Measurements from ENCODE around the gene ITPR2.
"Not testable (repeated sequence)": the region's sequence is repeated elsewhere in the genome, so short reads cannot be mapped to it uniquely, and the experiment has no call there.

The ITPR2 gene

GRCh38 chr12:26832822-26833742, at the start of gene ITPR2:
Gene ITPR2, minus strand, starts transcription at chr12:26833194. Its CDS starts 413 bp downstream, at chr12:26832781.
- peak; percentile 91 to 98 (median 95) for DNase-seq

GRCh38 chr12:26880625-26881024, 47.6 kb upstream of the ITPR2 start:
- no peak for DNase-seq

- peak; percentile 13 to 71 (median 45) for DNase-seq
These were observed 45.7 kb upstream of the ITPR2 start for GRCh38 chr12:26878661-26879119.

GRCh38 chr12:26874501-26875296, 41.7 kb upstream of the ITPR2 start:
- DNase-seq: peak in 1 of 3 experiments; percentile 12

- DNase-seq: peak; percentile 37 to 80 (median 74)
These were observed 39.6 kb upstream of the ITPR2 start for GRCh38 chr12:26872625-26873024.

- peak in 1 of 3 experiments; percentile 48 for DNase-seq
These were observed 39.0 kb upstream of the ITPR2 start for GRCh38 chr12:26871985-26872384.

GRCh38 chr12:26870491-26871419, 37.8 kb upstream of the ITPR2 start:
- DNase-seq: peak; percentile 22 to 73 (median 54)

- DNase-seq: no peak
These were observed 37.0 kb upstream of the ITPR2 start for GRCh38 chr12:26869908-26870459.

GRCh38 chr12:26869104-26869494, 36.1 kb upstream of the ITPR2 start:
- no peak for DNase-seq

GRCh38 chr12:26868447-26869103, 35.6 kb upstream of the ITPR2 start:
- no peak for DNase-seq

- no peak for DNase-seq
These were observed 34.1 kb upstream of the ITPR2 start for GRCh38 chr12:26867080-26867479.

GRCh38 chr12:26863515-26863914, 30.5 kb upstream of the ITPR2 start:
- DNase-seq: peak in 1 of 3 experiments; percentile 20

- not testable (repeated sequence) for DNase-seq
These were observed 29.8 kb upstream of the ITPR2 start for GRCh38 chr12:26862787-26863186.

- no peak for DNase-seq
These were observed 28.7 kb upstream of the ITPR2 start for GRCh38 chr12:26861690-26862089.

- DNase-seq: peak in 2 of 3 experiments; percentile 32 to 73
These were observed 24.6 kb upstream of the ITPR2 start for GRCh38 chr12:26857465-26858176.

GRCh38 chr12:26855337-26855736, 22.3 kb upstream of the ITPR2 start:
- no peak for DNase-seq

GRCh38 chr12:26854031-26854390, 21.0 kb upstream of the ITPR2 start:
- DNase-seq: no peak

- peak; percentile 39 to 76 (median 68) for DNase-seq
These were observed 20.5 kb upstream of the ITPR2 start for GRCh38 chr12:26853303-26854030.

- no peak for DNase-seq
These were observed 18.2 kb upstream of the ITPR2 start for GRCh38 chr12:26851031-26851809.

Data from NCI-H1417 (cell line).